ENCODE measurements around the gene KCND3.

The KCND3 gene

DNA sequence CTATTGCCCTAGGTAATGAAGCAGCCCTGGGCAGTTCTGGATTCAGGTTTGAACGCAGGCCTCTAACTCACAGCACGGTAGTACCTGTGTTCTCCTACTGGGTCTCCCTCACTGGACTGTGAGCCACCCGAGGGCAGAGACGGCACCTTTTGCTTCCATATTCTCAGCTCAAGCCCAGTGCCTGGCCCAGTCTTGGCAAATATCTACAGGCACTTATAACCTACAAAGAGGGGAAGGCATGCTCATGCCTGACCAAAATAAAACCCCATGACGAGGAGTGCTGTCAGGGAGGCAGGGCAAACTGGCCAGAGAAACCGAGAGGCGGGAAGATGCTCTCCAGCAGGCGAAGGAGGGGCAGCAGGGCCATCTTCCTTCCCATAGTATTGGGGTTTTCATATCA is 142.6 kb downstream of the KCND3 start:
- Histone ChIP-seq H3K27ac (ENCODE audit: low read depth, low read length, poor library complexity, severe bottlenecking) (no peak overlapping the region), H4K20me1 (ENCODE audit: insufficient read depth, low read length) (no peaks in the 10 kb centered on the region), H3K27me3 (ENCODE audit: insufficient read depth, low read length) (no peaks in the 10 kb centered on the region), H3F3A (ENCODE audit: insufficient read depth, low read length) (no peaks in the 10 kb centered on the region), H2AFZ (ENCODE audit: low read length) (no peak overlapping the region), H3K36me3 (ENCODE audit: insufficient read depth, low read length) (no peaks in the 10 kb centered on the region), H3K9me2 (ENCODE audit: low read depth, low read length) (no peaks in the 10 kb centered on the region), H3K4me1 (ENCODE audit: insufficient read depth, low read length, severe bottlenecking) (no peaks in the 10 kb centered on the region), H3K4me2 (ENCODE audit: low read length) (no peak overlapping the region), H3K9ac (ENCODE audit: low read length) (no peak overlapping the region), H3K79me2 (ENCODE audit: insufficient read depth, low read length) (no peaks in the 10 kb centered on the region), H3K9me3 (ENCODE audit: low read length) (no peaks in the 10 kb centered on the region), H3K4me3 (ENCODE audit: low read depth, low read length, poor library complexity, severe bottlenecking) (no peak overlapping the region)
- TF ChIP-seq CTCF (IDR thresholded peaks at IDR 0.05; ENCODE audit: low read length) = no peak
- TF ChIP-seq EZH2 (IDR thresholded peaks at IDR 0.05; ENCODE audit: borderline replicate concordance, low read length) = no peak

- TF ChIP-seq EZH2 (IDR thresholded peaks at IDR 0.05; ENCODE audit: borderline replicate concordance, low read length) = no peak
- TF ChIP-seq CTCF (IDR thresholded peaks at IDR 0.05; ENCODE audit: low read length) = no peak
Measured at GRCh38 chr1:111843177-111843576, 146.3 kb downstream of the KCND3 start.

GRCh38 chr1:111842411-111842810 is 147.1 kb downstream of the KCND3 start:
- Histone ChIP-seq H3K27me3 (ENCODE audit: insufficient read depth, low read length) (no peaks in the 10 kb centered on the region), H3K4me1 (ENCODE audit: insufficient read depth, low read length, severe bottlenecking) (no peaks in the 10 kb centered on the region), H3K9me3 (ENCODE audit: low read length) (no peaks in the 10 kb centered on the region), H3K79me2 (ENCODE audit: insufficient read depth, low read length) (no peaks in the 10 kb centered on the region), H3F3A (ENCODE audit: insufficient read depth, low read length) (no peaks in the 10 kb centered on the region), H3K36me3 (ENCODE audit: insufficient read depth, low read length) (no peaks in the 10 kb centered on the region), H3K4me2 (ENCODE audit: low read length) (no peak overlapping the region), H3K9ac (ENCODE audit: low read length) (no peak overlapping the region), H3K27ac (ENCODE audit: low read depth, low read length, poor library complexity, severe bottlenecking) (no peak overlapping the region), H3K9me2 (ENCODE audit: low read depth, low read length) (no peaks in the 10 kb centered on the region), H2AFZ (ENCODE audit: low read length) (no peak overlapping the region), H4K20me1 (ENCODE audit: insufficient read depth, low read length) (no peaks in the 10 kb centered on the region), H3K4me3 (ENCODE audit: low read depth, low read length, poor library complexity, severe bottlenecking) (no peak overlapping the region)
- TF ChIP-seq CTCF (IDR thresholded peaks at IDR 0.05; ENCODE audit: low read length) (no peak), EZH2 (IDR thresholded peaks at IDR 0.05; ENCODE audit: borderline replicate concordance, low read length) (no peak)

More at GRCh38 chr1:111843177-111843576, 146.3 kb downstream of the KCND3 start:
- Histone ChIP-seq H3K4me1 (ENCODE audit: insufficient read depth, low read length, severe bottlenecking) (no peaks in the 10 kb centered on the region), H3K4me2 (ENCODE audit: low read length) (no peak overlapping the region), H3K4me3 (ENCODE audit: low read depth, low read length, poor library complexity, severe bottlenecking) (no peak overlapping the region), H3K36me3 (ENCODE audit: insufficient read depth, low read length) (no peaks in the 10 kb centered on the region), H4K20me1 (ENCODE audit: insufficient read depth, low read length) (no peaks in the 10 kb centered on the region), H3K9me3 (ENCODE audit: low read length) (no peaks in the 10 kb centered on the region), H3F3A (ENCODE audit: insufficient read depth, low read length) (no peaks in the 10 kb centered on the region), H3K79me2 (ENCODE audit: insufficient read depth, low read length) (no peaks in the 10 kb centered on the region), H3K27ac (ENCODE audit: low read depth, low read length, poor library complexity, severe bottlenecking) (no peak overlapping the region), H3K9ac (ENCODE audit: low read length) (no peak overlapping the region), H2AFZ (ENCODE audit: low read length) (no peak overlapping the region), H3K9me2 (ENCODE audit: low read depth, low read length) (no peaks in the 10 kb centered on the region), H3K27me3 (ENCODE audit: insufficient read depth, low read length) (no peaks in the 10 kb centered on the region)
